ENCODE results near the gene ACADM.
"Not testable (repeated sequence)": the region's sequence is repeated elsewhere in the genome, so short reads cannot be mapped to it uniquely, and the experiment has no call there.

Gene ACADM

DNA sequence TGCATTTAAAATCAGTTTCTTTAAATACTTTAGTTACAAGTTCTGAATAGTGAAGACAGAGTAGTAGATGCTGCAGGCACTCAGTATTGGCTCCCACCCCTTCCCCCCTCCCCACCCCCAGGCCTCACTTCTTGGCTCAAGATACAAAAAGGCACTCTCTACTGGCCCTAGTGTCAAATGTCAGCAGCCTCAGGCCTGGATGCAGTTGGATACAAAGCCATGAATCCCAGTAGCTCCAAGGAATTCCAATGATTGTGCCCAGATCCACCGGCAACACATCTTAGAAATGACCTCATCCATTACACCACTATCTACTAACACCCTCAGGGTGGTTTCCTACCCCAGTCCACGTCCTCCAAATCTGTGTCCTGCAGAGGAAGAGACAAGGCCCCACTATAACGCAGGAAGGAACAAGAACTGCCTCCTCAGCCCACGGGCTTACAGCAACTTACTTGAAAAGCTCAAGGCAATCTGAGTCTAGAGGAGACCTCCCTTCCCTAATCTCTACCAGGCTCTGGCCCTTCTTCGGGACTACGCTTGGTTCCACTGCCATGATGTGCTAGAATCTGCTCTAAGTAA is 17.6 kb downstream of the ACADM start:
- DNase-seq, result no peak

DNA sequence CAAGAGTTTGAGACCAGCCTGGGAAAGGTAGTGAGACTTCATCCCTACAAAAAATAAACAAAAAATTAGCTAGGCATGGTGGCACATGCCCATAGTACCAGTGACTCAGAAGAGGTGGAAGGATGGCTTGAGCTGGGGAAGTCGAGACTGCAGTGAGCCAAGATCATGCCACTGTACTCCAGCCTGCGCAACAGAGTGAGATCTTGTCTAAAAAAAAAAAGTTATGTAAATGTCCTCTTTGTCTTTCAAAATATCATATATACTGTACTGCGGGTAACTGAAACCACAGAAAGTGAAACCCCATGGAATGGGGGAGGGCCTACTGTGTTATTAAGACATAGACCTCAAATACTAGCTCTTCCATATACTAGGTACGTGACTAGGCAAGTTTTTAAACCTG is 20.8 kb downstream of the ACADM start:
- no peak for DNase-seq

DNA sequence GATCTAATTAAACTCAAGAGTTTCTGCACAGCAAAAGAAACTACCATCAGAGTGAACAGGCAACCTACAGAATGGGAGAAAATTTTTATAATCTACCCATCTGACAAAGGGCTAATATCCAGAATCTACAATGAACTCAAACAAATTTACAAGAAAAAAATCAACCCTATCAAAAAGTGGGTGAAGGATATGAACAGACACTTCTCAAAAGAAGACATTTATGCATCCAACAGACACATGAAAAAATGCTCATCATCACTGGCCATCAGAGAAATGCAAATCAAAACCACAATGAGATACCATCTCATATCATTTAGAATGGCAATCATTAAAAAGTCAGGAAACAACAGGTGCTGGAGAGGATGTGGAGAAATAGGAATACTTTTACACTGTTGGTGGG is 32.7 kb downstream of the ACADM start:
- DNase-seq, result not testable (repeated sequence)

DNA sequence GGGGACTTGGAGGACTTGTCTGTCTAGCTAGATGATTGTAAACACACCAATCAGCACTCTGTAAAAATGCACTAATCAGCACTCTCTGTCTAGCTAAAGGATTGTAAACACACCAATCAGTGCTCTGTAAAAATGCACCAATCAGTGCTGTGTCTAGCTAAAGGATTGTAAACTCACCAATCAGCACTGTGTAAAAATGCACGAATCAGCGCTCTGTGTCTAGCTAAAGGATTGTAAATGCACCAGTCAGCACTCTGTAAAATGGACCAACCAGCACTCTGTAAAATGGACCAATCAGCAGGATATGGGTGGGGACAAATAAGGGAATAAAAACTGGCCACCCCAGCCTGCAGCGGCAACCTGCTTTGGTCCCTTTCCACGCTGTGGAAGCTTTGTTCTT is 34.0 kb downstream of the ACADM start:
- not testable (repeated sequence) for DNase-seq

DNA sequence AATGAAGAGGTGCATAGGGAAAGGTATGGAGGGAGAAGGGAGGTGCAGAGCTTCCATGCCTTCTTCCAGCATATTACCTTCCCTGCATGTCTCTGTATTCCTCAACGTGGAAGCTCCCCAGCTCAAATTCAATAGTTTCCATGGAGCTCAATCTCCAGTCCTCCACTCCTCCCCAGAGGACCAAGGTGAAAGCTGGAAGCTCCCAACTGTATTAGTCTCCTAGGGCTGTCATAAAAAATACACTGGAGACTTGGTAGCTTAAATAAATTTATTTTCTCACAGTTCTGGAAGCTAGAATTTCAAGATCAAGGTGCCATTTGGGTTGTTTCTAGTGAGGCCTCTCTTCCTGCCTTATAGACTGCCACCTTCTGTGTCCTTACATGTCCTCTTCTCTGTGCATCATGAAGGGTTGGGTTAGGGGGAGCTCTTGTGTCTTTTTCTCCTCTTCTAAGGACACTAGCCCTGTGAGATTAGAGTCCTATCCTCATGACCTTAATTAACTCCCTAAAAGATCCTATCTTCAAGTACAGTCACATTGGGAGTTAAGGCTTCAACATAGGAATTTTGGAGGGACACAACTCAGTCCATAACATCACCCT is 39.6 kb downstream of the ACADM start:
- no peak for DNase-seq

DNA sequence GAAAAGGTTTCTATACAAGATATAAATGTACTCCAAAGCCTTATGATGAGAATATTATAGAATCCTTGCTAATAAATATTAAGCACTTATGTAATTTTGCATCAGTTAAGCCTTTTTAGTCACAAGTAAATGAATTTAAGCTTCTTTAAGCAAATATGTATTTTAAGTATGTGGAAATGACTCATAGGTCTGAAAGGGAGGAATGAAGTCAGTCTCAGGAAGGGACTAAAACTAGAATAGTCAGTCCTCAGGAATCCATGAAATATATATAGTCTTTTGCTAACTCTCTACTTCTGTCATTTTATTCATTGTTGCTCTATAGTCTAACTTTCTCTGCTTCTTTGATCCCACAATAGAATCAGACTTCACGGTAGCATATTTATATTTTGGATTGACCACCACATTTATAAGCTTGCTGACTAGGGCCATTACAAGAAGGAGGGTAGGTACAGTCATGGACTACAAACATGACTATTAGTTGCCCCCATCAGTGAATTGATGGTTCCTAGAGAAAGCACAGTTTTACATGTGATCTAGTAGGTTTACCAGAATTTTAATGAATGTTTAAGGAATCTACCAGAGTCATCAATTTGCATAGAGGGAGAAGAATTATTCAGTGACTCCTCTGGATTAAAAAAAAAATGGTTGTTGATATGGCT is 41.3 kb downstream of the ACADM start:
- DNase-seq, result no peak

DNA sequence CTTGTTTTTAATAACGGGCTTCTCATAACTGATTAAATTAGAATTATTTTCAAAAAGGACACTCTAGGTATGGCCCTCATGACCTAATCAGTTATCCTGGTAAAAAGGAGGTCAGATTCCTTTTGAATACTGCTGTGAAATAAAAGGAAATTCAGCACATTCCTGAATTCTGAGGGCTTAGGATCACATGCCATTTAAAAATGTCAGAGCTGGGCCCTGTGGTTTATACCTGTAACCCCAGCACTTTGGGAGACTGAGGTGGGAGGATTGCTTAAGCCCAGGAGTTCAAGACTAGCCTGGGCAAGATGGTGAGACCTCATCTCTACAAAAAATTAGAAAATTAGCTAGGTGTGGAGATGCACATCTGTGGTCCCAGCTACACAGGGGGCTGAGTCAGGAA is 43.5 kb downstream of the ACADM start:
- DNase-seq, result no peak

DNA sequence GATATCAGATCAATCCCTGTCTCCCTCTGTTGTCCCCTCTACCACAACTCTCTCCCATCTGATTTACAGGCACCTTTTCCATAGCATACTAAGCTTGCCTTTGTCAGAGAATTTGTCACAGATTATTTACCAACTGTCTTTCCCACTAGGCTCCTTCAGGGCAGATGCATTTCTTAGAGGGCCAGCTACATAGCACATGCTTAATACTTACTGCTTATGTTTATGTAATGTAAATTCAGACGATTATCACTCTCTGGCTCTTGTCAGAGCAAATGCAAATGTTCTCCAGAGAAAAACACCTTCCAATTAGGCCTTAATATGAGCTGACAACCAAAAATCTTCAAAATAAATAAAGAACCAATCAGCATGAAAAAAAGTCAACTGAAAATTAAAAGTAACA is 46.3 kb downstream of the ACADM start:
- DNase-seq, result no peak

DNA sequence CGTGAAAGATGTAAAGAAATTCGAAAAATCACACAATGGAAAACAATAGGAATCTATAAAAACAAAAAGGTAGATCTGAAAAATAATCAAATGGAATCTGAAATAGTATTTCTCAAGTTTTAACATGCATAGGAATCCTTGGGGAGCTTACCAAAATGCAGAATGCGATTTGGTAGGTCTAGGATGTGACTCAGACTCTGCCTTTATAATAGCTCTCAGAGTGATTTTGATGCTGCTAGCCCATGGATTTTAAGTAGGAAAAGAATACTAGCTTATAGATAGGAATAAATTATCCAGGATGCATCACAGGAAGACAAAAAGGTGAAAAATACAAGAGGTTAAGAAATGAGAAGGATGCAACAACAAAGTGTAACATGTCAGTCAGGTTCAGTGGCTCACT is 47.5 kb downstream of the ACADM start:
- no peak for DNase-seq

DNA sequence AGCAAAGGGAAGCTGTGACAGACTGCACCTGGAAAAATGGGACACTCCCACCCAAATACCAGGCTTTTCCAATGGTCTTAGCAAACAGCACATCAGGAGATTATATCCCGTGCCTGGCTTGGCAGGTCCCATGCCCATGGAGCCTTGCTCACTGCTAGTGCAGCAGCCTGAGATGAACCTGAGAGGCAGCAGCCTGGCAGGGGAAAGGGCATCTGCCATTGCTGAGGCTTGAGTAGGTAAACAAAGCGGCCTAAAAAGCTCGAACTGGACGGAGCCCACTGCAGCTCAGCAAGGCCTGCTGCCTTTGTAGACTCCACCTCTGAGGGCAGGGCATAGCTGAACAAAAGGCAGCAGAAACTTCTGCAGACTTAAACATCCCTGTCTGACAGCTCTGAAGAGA is 53.3 kb downstream of the ACADM start:
- not testable (repeated sequence) for DNase-seq

DNA sequence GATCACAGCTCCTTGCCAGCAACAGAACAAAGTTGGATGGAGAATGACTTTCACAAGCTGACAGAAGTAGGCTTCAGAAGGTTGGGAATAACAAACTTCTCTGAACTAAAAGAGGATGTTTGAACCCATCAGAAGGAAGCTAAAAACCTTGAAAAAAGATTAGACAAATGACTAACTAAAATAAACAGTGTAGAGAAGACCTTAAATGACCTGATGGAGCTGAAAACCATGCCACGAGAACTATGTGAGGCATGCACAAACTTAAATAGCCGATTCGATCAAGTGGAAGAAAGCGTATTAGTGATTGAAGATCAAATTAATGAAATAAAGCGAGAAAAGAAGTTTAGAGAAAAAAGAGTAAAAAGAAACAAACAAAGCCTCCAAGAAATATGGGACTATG is 54.2 kb downstream of the ACADM start:
- not testable (repeated sequence) for DNase-seq

DNA sequence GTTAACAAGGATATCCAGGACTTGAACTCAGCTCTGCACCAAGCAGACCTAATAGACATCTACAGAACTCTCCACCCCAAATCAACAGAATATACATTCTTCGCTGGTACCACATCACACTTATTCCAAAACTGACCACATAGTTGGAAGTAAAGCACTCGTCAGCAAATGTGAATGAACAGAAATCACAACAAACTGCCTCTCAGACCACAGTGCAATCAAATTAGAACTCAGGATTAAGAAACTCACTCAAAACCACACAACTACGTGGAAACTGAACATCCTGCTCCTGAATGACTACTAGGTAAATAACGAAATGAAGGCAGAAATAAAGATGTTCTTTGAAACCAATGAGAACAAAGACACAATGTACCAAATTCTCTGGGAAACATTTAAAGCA is 55.7 kb downstream of the ACADM start:
- DNase-seq, result not testable (repeated sequence)

DNA sequence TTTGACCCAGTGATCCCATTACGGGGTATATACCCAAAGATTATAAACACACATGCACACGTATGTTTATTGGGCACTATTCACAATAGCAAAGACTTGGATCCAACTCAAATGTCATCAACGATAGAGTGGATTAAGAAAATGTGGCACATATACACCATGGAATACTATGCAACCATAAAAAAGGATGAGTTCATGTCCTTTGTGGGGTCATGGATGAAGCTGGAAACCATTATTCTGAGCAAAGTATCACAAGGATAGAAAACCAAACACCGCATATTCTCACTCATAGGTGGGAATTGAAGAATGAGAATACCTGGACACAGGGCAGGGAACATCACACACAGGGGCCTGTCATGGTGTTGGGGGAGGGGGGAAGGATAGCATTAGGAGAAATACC is 59.4 kb downstream of the ACADM start:
- not testable (repeated sequence) for DNase-seq

DNA sequence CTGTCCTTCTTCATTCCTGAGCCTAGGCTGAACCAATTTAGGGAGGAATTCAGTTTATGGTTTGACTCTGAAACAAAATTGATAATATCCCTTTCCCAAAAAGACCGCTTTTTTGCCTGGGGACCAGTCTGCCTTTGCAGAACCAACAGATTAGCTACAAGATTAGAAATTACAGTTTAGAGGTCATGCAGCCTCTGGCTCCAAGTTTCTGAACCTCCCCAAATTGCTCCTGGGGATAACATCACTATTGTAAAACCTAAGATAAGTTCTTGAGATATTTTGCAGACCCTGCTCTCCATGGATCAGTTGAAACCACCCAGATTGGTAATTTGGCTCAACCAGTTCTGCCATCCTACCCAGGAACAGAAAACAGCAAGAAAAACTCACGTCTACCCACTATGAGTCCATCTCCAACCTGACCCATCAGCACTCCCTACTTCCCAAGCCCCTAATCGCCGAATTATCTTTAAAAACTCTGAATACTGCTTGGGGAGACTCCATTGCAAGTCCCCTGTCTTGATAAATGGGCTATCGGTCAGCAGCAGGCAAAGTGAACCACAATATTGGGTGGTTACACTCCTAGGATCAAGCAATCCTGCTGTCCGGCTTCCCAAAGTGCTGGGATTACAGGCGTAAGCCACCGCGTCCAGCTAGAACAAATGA is 60.9 kb downstream of the ACADM start:
- DNase-seq, result no peak

DNA sequence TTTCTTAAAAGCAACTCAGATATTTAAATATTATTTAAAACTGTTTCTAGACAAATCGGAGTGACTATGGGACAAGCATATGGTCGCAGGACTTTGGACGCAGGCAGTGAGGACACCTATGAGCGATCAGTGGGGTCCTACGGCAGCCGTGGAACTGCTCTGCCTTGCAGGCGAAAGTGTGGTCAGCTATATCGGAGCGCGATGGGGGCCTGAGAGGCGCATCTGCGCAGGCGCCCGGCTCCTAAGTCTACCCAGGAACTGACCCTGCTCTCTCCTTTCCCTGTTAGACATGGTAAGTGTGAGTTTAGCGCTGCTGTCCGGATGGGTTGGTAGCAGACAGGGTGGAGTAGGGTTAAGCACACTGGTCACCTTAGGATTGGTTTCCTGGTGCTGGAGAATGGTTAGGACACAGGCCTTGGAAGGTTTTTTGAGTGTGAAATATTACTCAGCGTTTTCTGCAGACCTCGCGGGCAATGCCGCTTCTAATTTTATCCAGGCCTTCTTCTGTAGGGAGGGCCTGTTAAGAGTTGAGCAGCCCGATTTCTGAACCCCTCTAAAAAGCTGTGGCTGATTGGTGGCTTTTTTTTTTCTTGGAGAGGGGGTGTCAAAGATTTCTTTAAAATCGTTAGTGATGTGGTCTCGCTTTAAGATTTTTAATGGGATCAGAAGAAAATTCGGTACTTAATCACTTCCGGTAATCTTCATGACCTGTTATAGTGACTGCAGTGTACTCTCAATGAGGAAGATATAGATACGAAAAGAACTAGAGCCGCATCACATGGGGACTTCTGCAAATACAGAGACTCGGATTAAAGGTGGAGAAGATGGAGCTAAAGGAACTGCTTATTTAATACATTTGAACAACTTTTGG is 61.7 kb downstream of the ACADM start, which contains the start of gene RABGGTB:
Gene RABGGTB, plus strand, starts transcription at position 274 of the 871 bp plus-strand sequence. Its CDS starts 16 bp downstream, at position 290.
- DNase-seq, result peak; percentile 99

DNA sequence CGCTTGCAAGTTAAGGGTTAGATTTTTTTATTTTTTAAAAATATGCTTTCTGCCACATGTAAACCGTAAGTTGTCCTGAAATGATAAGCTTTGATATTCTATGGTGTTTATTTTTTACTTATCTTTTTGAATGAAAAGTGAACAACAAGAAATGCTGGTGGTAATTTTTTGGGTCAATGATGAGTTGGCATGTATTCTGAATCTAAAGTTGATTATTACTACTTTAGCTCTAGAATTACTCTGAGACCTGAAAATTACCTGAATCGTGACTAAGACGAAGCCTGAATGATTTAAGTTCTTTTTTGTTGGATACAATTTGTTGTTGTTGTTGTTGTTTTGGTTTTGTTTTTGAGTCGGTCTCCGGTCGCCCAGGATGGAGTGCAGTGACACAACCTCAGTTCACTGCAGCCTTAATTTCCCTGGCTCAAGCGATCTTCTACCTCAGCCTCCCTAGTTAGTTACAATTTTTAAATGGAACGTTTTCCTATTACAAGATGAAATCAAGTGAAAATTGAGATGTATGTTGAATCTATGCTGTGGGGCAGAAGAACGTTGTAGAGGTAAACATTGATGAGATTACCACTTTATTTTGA is 62.5 kb downstream of the ACADM start:
- DNase-seq, result no peak

DNA sequence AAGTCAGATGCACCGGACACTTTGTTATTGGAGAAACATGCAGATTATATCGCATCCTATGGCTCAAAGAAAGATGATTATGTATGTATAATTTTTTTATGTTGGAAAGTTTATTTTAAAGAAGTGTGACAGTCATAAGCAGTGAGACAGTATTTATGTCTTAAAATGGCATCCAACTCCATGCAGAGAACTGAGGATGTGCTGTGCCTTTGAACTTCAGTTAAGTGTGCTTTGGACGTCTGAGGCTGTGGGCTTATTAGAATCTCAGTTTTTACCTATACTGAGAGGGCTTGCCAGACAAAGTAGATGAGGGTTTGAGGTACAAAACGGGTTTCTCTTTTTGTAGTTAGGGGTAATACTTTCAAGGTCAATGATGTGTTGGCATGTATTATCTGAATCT is 63.0 kb downstream of the ACADM start:
- no peak for DNase-seq

DNA sequence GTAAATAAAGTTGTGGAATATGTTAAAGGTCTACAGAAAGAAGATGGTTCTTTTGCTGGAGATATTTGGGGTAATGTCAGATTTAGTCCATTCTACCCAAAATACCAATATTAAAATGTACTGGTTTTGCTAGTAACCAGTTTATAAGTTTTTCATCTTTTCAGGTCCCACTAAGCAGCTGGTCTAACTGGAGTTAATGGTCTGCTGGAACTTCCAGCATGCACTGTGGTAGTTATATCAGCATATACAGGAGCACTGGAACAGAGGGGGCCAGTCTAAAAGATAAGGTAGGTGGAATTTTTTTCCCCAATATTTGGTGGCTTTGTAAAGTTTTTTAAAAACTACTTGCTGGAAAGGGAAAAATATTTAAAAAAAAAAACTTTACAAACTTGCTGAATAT is 65.5 kb downstream of the ACADM start:
- DNase-seq, result no peak

DNA sequence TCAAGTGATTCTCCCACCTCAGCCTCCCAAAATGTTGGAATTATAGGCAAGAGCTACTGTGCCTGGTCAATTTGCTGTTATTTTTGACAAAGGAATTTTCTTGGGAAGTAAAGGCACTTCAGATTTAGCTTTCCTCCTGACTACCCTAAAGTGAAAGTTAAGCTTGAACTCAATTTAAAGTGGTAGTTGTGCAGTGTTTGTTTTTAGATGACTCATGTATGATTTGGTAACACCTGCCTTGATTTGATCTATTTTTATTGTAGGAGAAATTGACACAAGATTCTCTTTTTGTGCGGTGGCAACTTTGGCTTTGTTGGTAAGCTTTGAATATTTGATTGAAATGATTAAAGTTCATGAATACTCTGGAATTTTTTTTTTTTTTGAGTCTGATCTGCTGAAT is 66.5 kb downstream of the ACADM start:
- DNase-seq, result no peak

DNA sequence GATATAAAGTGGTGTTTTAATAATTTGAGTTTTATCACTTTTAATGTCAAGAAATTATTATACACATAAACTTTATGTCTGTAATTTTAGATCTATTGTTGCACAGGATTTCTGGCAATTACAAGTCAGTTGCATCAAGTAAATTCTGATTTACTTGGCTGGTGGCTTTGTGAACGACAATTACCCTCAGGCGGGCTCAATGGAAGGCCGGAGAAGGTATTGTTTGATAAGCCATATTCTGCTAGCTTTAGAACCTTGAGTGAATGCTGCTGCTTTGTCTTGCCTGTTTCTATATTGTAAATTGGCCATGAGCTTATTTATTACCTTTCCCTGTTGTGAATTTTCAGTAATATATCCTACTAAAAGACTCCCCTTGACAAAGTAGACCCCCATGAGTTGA is 67.6 kb downstream of the ACADM start:
- no peak for DNase-seq

DNA sequence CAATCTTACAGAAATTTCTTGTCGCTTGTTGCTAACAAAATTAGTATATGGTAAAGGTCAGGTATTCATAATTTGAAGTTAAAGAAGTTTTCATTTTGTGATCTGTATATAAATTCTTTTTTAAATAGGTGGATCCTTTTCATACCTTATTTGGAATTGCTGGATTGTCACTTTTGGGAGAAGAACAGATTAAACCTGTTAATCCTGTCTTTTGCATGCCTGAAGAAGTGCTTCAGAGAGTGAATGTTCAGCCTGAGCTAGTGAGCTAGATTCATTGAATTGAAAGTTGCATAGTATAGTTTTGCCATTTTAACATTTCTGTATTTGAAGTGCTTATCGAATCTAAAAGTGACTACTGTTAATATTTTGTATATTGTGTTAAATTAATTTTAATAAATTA is 69.9 kb downstream of the ACADM start:
- no peak for DNase-seq

DNA sequence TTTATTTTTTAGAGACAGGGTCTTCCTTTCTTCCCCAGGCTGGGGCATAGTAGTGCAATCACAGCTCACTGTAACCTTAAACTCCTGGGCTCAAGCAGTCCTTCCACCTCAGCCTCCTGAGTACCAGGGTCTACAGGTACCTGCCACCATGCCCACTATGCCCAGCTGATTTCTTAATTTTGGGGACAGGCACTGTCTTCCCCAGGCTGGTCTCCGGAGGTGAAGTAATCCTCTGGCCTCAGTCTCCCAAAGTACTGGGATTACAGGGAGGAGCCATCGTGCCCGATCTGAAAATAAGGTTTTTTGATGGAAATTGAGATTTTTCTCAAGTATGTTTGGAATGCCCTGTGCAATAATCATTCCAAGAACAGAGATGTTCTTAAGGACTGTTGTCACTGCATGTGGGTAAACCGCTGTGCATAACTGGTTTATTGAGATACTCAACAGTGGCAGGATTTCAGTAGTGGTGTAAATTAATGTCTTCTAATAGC is 71.2 kb downstream of the ACADM start:
- DNase-seq, result no peak
